KMS-11 (cell line): ENCODE data around the gene PRKAG3.
"Not testable (repeated sequence)": the region's sequence is repeated elsewhere in the genome, so short reads cannot be mapped to it uniquely, and the experiment has no call there.

Experiments used
- H2AFZ ChIP-seq: fragments of 200-600 bp; sonication (generic); 2 replicates; pipeline ENCODE4 v1.6.1; 2016; ENCODE audit warnings: antibody characterized with exemption, mixed run types, low read depth
- H3K27ac ChIP-seq: fragments of 200-600 bp; sonication (generic); 2 replicates; pipeline ENCODE4 v1.6.1; 2016; ENCODE audit warnings: mild to moderate bottlenecking, mixed run types
- H3K27me3 ChIP-seq: fragments of 200-600 bp; sonication (generic); 2 replicates; pipeline ENCODE4 v1.6.1; 2017; ENCODE audit warnings: mild to moderate bottlenecking, low read depth, mixed run types, moderate library complexity; ENCODE audit not compliant: insufficient read depth
- H3K36me3 ChIP-seq: fragments of 200-600 bp; sonication (generic); 2 replicates; pipeline ENCODE4 v1.6.1; 2017; ENCODE audit warnings: mild to moderate bottlenecking, mixed run types; ENCODE audit not compliant: insufficient read depth
- H3K4me1 ChIP-seq: fragments of 200-600 bp; sonication (generic); 2 replicates; pipeline ENCODE4 v1.6.1; 2016; ENCODE audit warnings: mild to moderate bottlenecking, low read depth, mixed run types; ENCODE audit not compliant: poor library complexity, severe bottlenecking
- H3K4me2 ChIP-seq: fragments of 200-600 bp; sonication (generic); 2 replicates; pipeline ENCODE4 v1.7.0; 2016; ENCODE audit warnings: mild to moderate bottlenecking, mixed run types
- H3K4me3 ChIP-seq: fragments of 200-600 bp; sonication (generic); IDR thresholded peaks from 2 replicates; pipeline ENCODE4 v1.6.1; 2017; ENCODE audit warnings: low read depth, low read length, mixed read lengths; ENCODE audit not compliant: insufficient read depth
- H3K79me2 ChIP-seq: fragments of 200-600 bp; sonication (generic); 2 replicates; pipeline ENCODE4 v1.6.1; 2016; ENCODE audit warnings: low read depth, mixed run types; ENCODE audit not compliant: insufficient read depth
- H3K9ac ChIP-seq: fragments of 200-600 bp; sonication (generic); 2 replicates; pipeline ENCODE4 v1.6.1; 2016; ENCODE audit warnings: mild to moderate bottlenecking, mixed run types
- H4K20me1 ChIP-seq: fragments of 200-600 bp; sonication (generic); 2 replicates; pipeline ENCODE4 v1.6.1; 2016; ENCODE audit warnings: mild to moderate bottlenecking, mixed run types; ENCODE audit not compliant: insufficient read depth
- CTCF ChIP-seq: fragments of 200-600 bp; sonication (generic); conservative IDR thresholded peaks from 2 replicates; pipeline ENCODE4 v1.6.1; 2017; ENCODE audit warnings: low read depth, mild to moderate bottlenecking, antibody characterized with exemption, low read length, moderate library complexity, mixed read lengths

PRKAG3 gene

GRCh38 chr2:218780046-218780445 is 51.6 kb downstream of the PRKAG3 start:
- Histone ChIP-seq H3K79me2 (no peaks in the 10 kb centered on the region), H3K27me3 (no peaks in the 10 kb centered on the region), H3K36me3 (no peaks in the 10 kb centered on the region), H2AFZ (no peak overlapping the region), H3K27ac (no peak overlapping the region), H3K9ac (no peak overlapping the region), H4K20me1 (no peaks in the 10 kb centered on the region), H3K4me1 (no peaks in the 10 kb centered on the region), H3K4me2 (no peak overlapping the region), H3K4me3 (no peak overlapping the region)
- no peak for TF ChIP-seq CTCF

- no peaks in the 10 kb centered on the region for H3K27me3 ChIP-seq
- H4K20me1 ChIP-seq = no peaks in the 10 kb centered on the region
- H2AFZ ChIP-seq = no peak overlapping the region
- no peaks in the 10 kb centered on the region for H3K4me1 ChIP-seq
- no peak for TF ChIP-seq CTCF
- no peak overlapping the region for H3K9ac ChIP-seq
- H3K4me3 ChIP-seq = no peak overlapping the region
- no peak overlapping the region for H3K27ac ChIP-seq
- no peaks in the 10 kb centered on the region for H3K79me2 ChIP-seq
- no peaks in the 10 kb centered on the region for H3K36me3 ChIP-seq
- no peak overlapping the region for H3K4me2 ChIP-seq
These were observed 54.2 kb downstream of the PRKAG3 start for GRCh38 chr2:218777276-218777990.

- Histone ChIP-seq H3K4me3 (no peak overlapping the region), H3K4me2 (no peak overlapping the region), H2AFZ (no peak overlapping the region), H3K27me3 (no peaks in the 10 kb centered on the region), H3K79me2 (no peaks in the 10 kb centered on the region), H3K4me1 (no peaks in the 10 kb centered on the region), H4K20me1 (no peaks in the 10 kb centered on the region), H3K9ac (no peak overlapping the region), H3K36me3 (no peaks in the 10 kb centered on the region), H3K27ac (no peak overlapping the region)
- no peak for TF ChIP-seq CTCF
These were observed 55.1 kb downstream of the PRKAG3 start for GRCh38 chr2:218776488-218776887.

GRCh38 chr2:218773881-218774280 is 57.7 kb downstream of the PRKAG3 start:
- no peak overlapping the region for H3K4me2 ChIP-seq
- H3K4me1 ChIP-seq = no peaks in the 10 kb centered on the region
- H2AFZ ChIP-seq = no peak overlapping the region
- H3K9ac ChIP-seq = no peak overlapping the region
- H3K4me3 ChIP-seq = no peak overlapping the region
- no peaks in the 10 kb centered on the region for H3K79me2 ChIP-seq
- H3K27ac ChIP-seq = no peak overlapping the region
- no peak for TF ChIP-seq CTCF
- no peaks in the 10 kb centered on the region for H3K27me3 ChIP-seq
- H4K20me1 ChIP-seq = no peaks in the 10 kb centered on the region
- no peaks in the 10 kb centered on the region for H3K36me3 ChIP-seq

- H2AFZ ChIP-seq, H3K36me3 ChIP-seq, H4K20me1 ChIP-seq, H3K9ac ChIP-seq, H3K4me1 ChIP-seq, H3K79me2 ChIP-seq, H3K4me3 ChIP-seq, H3K27me3 ChIP-seq, H3K4me2 ChIP-seq, H3K27ac ChIP-seq: not testable (repeated sequence)
These were observed 58.8 kb downstream of the PRKAG3 start for GRCh38 chr2:218772759-218773158.
